Activated T-cell treated with anti-CD3 and anti-CD28 coated beads for 24 hours (primary cell): ENCODE data around the gene SLA2.
"Not testable (repeated sequence)": the region's sequence is repeated elsewhere in the genome, so short reads cannot be mapped to it uniquely, and the experiment has no call there.

ENCODE experiments used
- DNase-seq: peaks from one replicate; pipeline ENCODE4 v3.0.0-alpha.2; 2020; ENCODE audit warnings: low read depth

Gene SLA2

GRCh38 chr20:36645998-36646397 lies at the start of gene SLA2:
TSS of gene SLA2 (minus strand) at chr20:36646196. CDS start at chr20:36641335, 4,861 bp downstream.
- DNase-seq: peak; percentile 52

GRCh38 chr20:36695467-36695866 lies 49.5 kb upstream of the SLA2 start:
- DNase-seq: not testable (repeated sequence)

GRCh38 chr20:36688630-36689029 lies 42.6 kb upstream of the SLA2 start:
- DNase-seq: no peak

- DNase-seq: no peak
Measured at GRCh38 chr20:36687850-36688249, 41.9 kb upstream of the SLA2 start.

GRCh38 chr20:36686944-36687343 lies 40.9 kb upstream of the SLA2 start:
- no peak for DNase-seq

- no peak for DNase-seq
Measured at GRCh38 chr20:36686504-36686903, 40.5 kb upstream of the SLA2 start.

GRCh38 chr20:36684747-36685146 lies 38.8 kb upstream of the SLA2 start:
- no peak for DNase-seq

GRCh38 chr20:36682311-36682710 lies 36.3 kb upstream of the SLA2 start:
- no peak for DNase-seq

- DNase-seq: no peak
Measured at GRCh38 chr20:36677422-36677771, 31.4 kb upstream of the SLA2 start.

GRCh38 chr20:36676701-36677421 lies 30.9 kb upstream of the SLA2 start:
- DNase-seq: no peak

GRCh38 chr20:36675545-36675944 lies 29.5 kb upstream of the SLA2 start:
- not testable (repeated sequence) for DNase-seq

- no peak for DNase-seq
Measured at GRCh38 chr20:36672991-36673390, 27.0 kb upstream of the SLA2 start.

- no peak for DNase-seq
Measured at GRCh38 chr20:36670665-36671357, 24.8 kb upstream of the SLA2 start.

GRCh38 chr20:36666181-36666740 lies 20.3 kb upstream of the SLA2 start:
- no peak for DNase-seq

- no peak for DNase-seq
Measured at GRCh38 chr20:36663031-36663430, 17.0 kb upstream of the SLA2 start.

GRCh38 chr20:36658300-36658699 lies 12.3 kb upstream of the SLA2 start:
- no peak for DNase-seq

- no peak for DNase-seq
Measured at GRCh38 chr20:36656733-36657132, 10.7 kb upstream of the SLA2 start.

- DNase-seq: no peak
Measured at GRCh38 chr20:36655004-36655403, 9.0 kb upstream of the SLA2 start.

GRCh38 chr20:36654506-36654905 lies 8.5 kb upstream of the SLA2 start:
- no peak for DNase-seq

- DNase-seq: no peak
Measured at GRCh38 chr20:36653456-36653855, 7.5 kb upstream of the SLA2 start.

- no peak for DNase-seq
Measured at GRCh38 chr20:36647196-36648121, 1.5 kb upstream of the SLA2 start.

GRCh38 chr20:36646678-36647077 lies 682 bp upstream of the SLA2 start:
- no peak for DNase-seq
